K562 (cell line): ENCODE results near the gene MAN1A1. TPM values are rescaled to one million over a fixed set of nuclear protein-coding genes. Genes with fewer than 3 reads are reported as not detected.

ENCODE experiments used
- BDP1 ChIP-seq: IDR thresholded peaks from 3 replicates; pipeline ENCODE4 v1.6.1; 2011; ENCODE audit not compliant: insufficient read length, insufficient read depth
- DMBX1 ChIP-seq: fragments of 250-450 bp; sonication (Bioruptor Pico); IDR thresholded peaks from 2 replicates; pipeline ENCODE4 v1.8.0; 2022; ENCODE audit warnings: inconsistent platforms, mild to moderate bottlenecking, moderate library complexity, borderline replicate concordance
- GATAD2B ChIP-seq: fragments of 450-650 bp; IDR thresholded peaks from 2 replicates; pipeline ENCODE4 v1.6.1; 2017; ENCODE audit warnings: mild to moderate bottlenecking, borderline replicate concordance
- HINFP ChIP-seq: fragments of 450-650 bp; conservative IDR thresholded peaks from 2 replicates; pipeline ENCODE4 v1.6.1; 2016; ENCODE audit warnings: missing genetic modification characterization, low read depth, mild to moderate bottlenecking, control low read depth, missing compliant biosample characterization
- IRF2 ChIP-seq: sonication (generic); formaldehyde crosslinking; IDR thresholded peaks from 2 replicates; pipeline ENCODE4 v1.8.1; 2022; ENCODE audit warnings: mild to moderate bottlenecking, missing genetic modification reagents
- JUN ChIP-seq, 2 experiments: sonication (generic) in 1 of 2; formaldehyde crosslinking in 1 of 2; IDR thresholded peaks; 2 replicates each; pipeline versions ENCODE4 v1.6.1 to v1.8.0; 2012 to 2022; ENCODE audit warnings: borderline replicate concordance in 2 of 2, mild to moderate bottlenecking in 2 of 2, improper control_type of control experiment in 1 of 2, low read depth in 1 of 2, low read length in 1 of 2, missing genetic modification reagents in 1 of 2
- MBD2 ChIP-seq: sonication (generic); IDR thresholded peaks from 2 replicates; pipeline ENCODE4 v1.6.1; 2016; ENCODE audit warnings: low read depth, borderline replicate concordance
- MTF1 ChIP-seq: fragments of 250-450 bp; sonication (Bioruptor Pico); IDR thresholded peaks from 2 replicates; pipeline ENCODE4 v1.9.0; 2021; ENCODE audit warnings: moderate library complexity, mild to moderate bottlenecking, inconsistent platforms, borderline replicate concordance
- NCOA6 ChIP-seq: fragments of 450-650 bp; IDR thresholded peaks from 2 replicates; pipeline ENCODE4 v1.6.1; 2017; ENCODE audit warnings: mild to moderate bottlenecking
- NRF1 ChIP-seq, 2 experiments: fragments of 450-650 bp; IDR thresholded peaks in 1 of 2; conservative IDR thresholded peaks in 1 of 2; 2 replicates each; pipeline ENCODE4 v1.6.1; 2014; ENCODE audit warnings: mild to moderate bottlenecking in 2 of 2
- PHF21A ChIP-seq: fragments of 450-650 bp; IDR thresholded peaks from 2 replicates; pipeline ENCODE4 v1.6.1; 2017; ENCODE audit warnings: low read depth, borderline replicate concordance
- SMAD1 ChIP-seq: fragments of 150-350 bp; IDR thresholded peaks from 2 replicates; pipeline ENCODE4 v1.6.1; 2014; ENCODE audit warnings: low read length, low read depth; ENCODE audit not compliant: partially characterized antibody
- SRSF3 ChIP-seq: fragments of 200-400 bp; formaldehyde crosslinking; IDR thresholded peaks from 2 replicates; pipeline ENCODE4 v1.6.1; 2016; ENCODE audit warnings: mild to moderate bottlenecking, low read length, moderate library complexity; ENCODE audit not compliant: insufficient read depth
- THRAP3 ChIP-seq: fragments of 450-650 bp; IDR thresholded peaks from 2 replicates; pipeline ENCODE4 v1.6.1; 2016; ENCODE audit warnings: mild to moderate bottlenecking, inconsistent platforms, borderline replicate concordance
- ZBTB49 ChIP-seq: sonication (generic); formaldehyde crosslinking; IDR thresholded peaks from 2 replicates; pipeline ENCODE4 v1.8.0; 2022; ENCODE audit warnings: missing genetic modification reagents, mild to moderate bottlenecking, borderline replicate concordance
- ZNF133 ChIP-seq: fragments of 250-450 bp; sonication (Bioruptor Pico); IDR thresholded peaks from 2 replicates; pipeline ENCODE4 v1.4.0; 2020; ENCODE audit warnings: mild to moderate bottlenecking
- ZNF3 ChIP-seq: fragments of 250-450 bp; sonication (Bioruptor Pico); IDR thresholded peaks from 2 replicates; pipeline ENCODE4 v1.5.0; 2021; ENCODE audit warnings: mild to moderate bottlenecking, moderate library complexity
- ZNF75A ChIP-seq: fragments of 450-650 bp; formaldehyde crosslinking; IDR thresholded peaks from 2 replicates; pipeline ENCODE4 v1.4.0; 2020; ENCODE audit warnings: mild to moderate bottlenecking
- ZNF830 ChIP-seq: fragments of 250-450 bp; sonication (Bioruptor Pico); IDR thresholded peaks from 2 replicates; pipeline ENCODE4 v1.5.0; 2021; ENCODE audit warnings: mild to moderate bottlenecking
- polyA plus RNA-seq, 8 experiments: library from polyadenylated mRNA; depleted of rRNA in 4 of 8; stranded (reverse) in 5 of 8; unstranded in 3 of 8; fragments of >200 nt; fragmentation: Nextera tagmentation in 2 of 8; fragmentation: Illumina TruSeq in 1 of 8; extraction: Ambion mirVana in 2 of 8; extraction: Trizol in 1 of 8; gene quantifications; 2 replicates each; pipeline versions ENCODE4 v1.2.1 to v1.2.3, GENCODE V29; 2011 to 2014; ENCODE audit warnings: inconsistent platforms in 1 of 8, missing spikeins in 1 of 8
- total RNA-seq, 7 experiments: library from RNA; depleted of rRNA in 6 of 7; stranded (reverse); fragments of >200 nt in 6 of 7; fragmentation: Illumina TruSeq in 2 of 7; extraction: Trizol in 2 of 7; gene quantifications; 2 replicates each; pipeline versions ENCODE4 v1.2.1 to v1.2.3, GENCODE V29; 2011 to 2021; ENCODE audit warnings: low replicate concordance in 1 of 7
- TF ChIP-seq, protein P1 (sequence below): fragments of 450-650 bp; conservative IDR thresholded peaks from 2 replicates; pipeline ENCODE4 v1.6.1; 2016; ENCODE audit warnings: missing genetic modification characterization, low read depth, mild to moderate bottlenecking, missing compliant biosample characterization, moderate library complexity
- TF ChIP-seq, protein P2 (sequence below): IDR thresholded peaks from 3 replicates; pipeline ENCODE4 v1.6.1; 2011; ENCODE audit warnings: borderline replicate concordance, mild to moderate bottlenecking; ENCODE audit not compliant: insufficient read length, insufficient read depth

The MAN1A1 gene
- total and polyA plus RNA-seq, 9 of the 15 experiments (the other 6 are each of a cell fraction or from before 2014, with no cell fraction given) = 24.5 to 78.4 (median 59.7) TPM

DNA sequence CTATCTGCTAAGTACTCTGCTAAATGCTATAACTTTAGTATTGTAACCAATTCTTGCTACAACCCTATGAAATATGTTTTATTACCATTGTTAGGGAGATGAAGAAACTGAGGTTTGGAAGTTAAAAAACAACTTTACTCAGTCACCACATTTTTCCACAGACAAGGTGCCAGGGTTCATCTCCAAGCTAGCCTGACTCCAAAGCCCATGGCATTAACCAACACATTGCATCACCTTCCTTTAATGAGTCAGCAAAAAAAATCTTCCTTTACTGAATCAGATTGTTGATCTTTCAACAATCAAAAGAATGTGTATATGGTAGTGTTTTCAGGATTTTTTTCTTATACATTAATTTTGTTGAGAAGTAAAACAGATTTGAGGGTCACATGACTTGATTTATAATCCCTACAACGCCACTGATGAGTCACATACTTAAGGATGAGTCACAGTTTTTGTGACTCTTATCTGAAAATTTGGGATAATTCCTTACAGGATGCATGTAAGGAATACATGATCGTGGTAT is 41.5 kb downstream of the MAN1A1 start (continued):
- TF ChIP-seq NRF1 (conservative IDR thresholded peaks at IDR 0.05 in 1 of 2, IDR thresholded peaks at IDR 0.05 in 1 of 2) (no peak), ZNF3 (CRISPR knock-in tag) (no peak), SMAD1 (no peak), BDP1 (no peak), THRAP3 (no peak), MTF1 (CRISPR knock-in tag) (no peak), MBD2 (no peak), IRF2 (CRISPR knock-in tag) (no peak), PHF21A (no peak), SRSF3 (no peak), ZNF830 (no peak), NCOA6 (no peak), JUN (IDR thresholded peaks at IDR 0.05; ENCODE audit: borderline replicate concordance, low read depth, low read length) (peak; percentile 98), JUN (CRISPR knock-in tag; IDR thresholded peaks at IDR 0.05; ENCODE audit: borderline replicate concordance) (no peak; the same call in 1 of the 2 replicates), DMBX1 (CRISPR knock-in tag) (peak; percentile 86), ZNF75A (CRISPR knock-in tag) (no peak), HINFP (tag) (0 out of 2 replicates have a peak, but pooled peaks have one; percentile 27), ZNF133 (CRISPR knock-in tag) (no peak), GATAD2B (peak; percentile 79; the same call in 1 of the 2 replicates), ZBTB49 (CRISPR knock-in tag) (no peak)
- TF ChIP-seq, protein P1, sequence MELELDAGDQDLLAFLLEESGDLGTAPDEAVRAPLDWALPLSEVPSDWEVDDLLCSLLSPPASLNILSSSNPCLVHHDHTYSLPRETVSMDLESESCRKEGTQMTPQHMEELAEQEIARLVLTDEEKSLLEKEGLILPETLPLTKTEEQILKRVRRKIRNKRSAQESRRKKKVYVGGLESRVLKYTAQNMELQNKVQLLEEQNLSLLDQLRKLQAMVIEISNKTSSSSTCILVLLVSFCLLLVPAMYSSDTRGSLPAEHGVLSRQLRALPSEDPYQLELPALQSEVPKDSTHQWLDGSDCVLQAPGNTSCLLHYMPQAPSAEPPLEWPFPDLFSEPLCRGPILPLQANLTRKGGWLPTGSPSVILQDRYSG (tag) = peak; percentile 81; the same call in 1 of the 2 replicates
- TF ChIP-seq, protein P2, sequence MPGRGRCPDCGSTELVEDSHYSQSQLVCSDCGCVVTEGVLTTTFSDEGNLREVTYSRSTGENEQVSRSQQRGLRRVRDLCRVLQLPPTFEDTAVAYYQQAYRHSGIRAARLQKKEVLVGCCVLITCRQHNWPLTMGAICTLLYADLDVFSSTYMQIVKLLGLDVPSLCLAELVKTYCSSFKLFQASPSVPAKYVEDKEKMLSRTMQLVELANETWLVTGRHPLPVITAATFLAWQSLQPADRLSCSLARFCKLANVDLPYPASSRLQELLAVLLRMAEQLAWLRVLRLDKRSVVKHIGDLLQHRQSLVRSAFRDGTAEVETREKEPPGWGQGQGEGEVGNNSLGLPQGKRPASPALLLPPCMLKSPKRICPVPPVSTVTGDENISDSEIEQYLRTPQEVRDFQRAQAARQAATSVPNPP = no peak
